Measurements from ENCODE around the gene CADPS2. TPM values are rescaled to one million over a fixed set of nuclear protein-coding genes. Genes with fewer than 3 reads are reported as not detected.

Gene CADPS2
- polyA plus RNA-seq, 1 donor (not counting 4 experiments of a cell fraction or from before 2014, with no cell fraction given) = 0.35 TPM

GRCh38 chr7:122457969-122458368 lies 428.3 kb downstream of the CADPS2 start:
- no peaks in the 10 kb centered on the region for H3K79me2 ChIP-seq (ENCODE audit: control insufficient read depth, insufficient read depth, low read length)
- no peak overlapping the region for H3K4me2 ChIP-seq (ENCODE audit: control insufficient read depth, extremely low read depth, insufficient read depth, low read depth, low read length)
- H3K9me1 ChIP-seq (ENCODE audit: control insufficient read depth, extremely low read depth, insufficient read depth, low read length) = no peaks in the 10 kb centered on the region
- DNase-seq (ENCODE audit: low read depth, low spot score) (no peak), FAIRE-seq (no peak)
- H3K27ac ChIP-seq (ENCODE audit: control insufficient read depth, insufficient read depth, low read length) = no peak overlapping the region
- no peak overlapping the region for H2AFZ ChIP-seq (ENCODE audit: control insufficient read depth, low read length)
- no peaks in the 10 kb centered on the region for H3K36me3 ChIP-seq (ENCODE audit: control insufficient read depth in 2 of 2, extremely low read depth in 1 of 2, insufficient read depth in 2 of 2, low read length in 2 of 2)
- TF ChIP-seq CTCF (optimal IDR thresholded peaks at IDR 0.05 in 1 of 3, IDR thresholded peaks at IDR 0.05 in 1 of 3, conservative IDR thresholded peaks at IDR 0.05 in 1 of 3; ENCODE audit: extremely low read depth in 1 of 3, insufficient read depth in 2 of 3, low read length in 3 of 3) = no peak
- TF ChIP-seq EZH2 (IDR thresholded peaks at IDR 0.05; ENCODE audit: low read length) = no peak
- H3K9ac ChIP-seq (ENCODE audit: control insufficient read depth, extremely low read depth, insufficient read depth, low read length) = no peak overlapping the region
- no peaks in the 10 kb centered on the region for H3K4me1 ChIP-seq (ENCODE audit: control insufficient read depth, extremely low read depth, insufficient read depth, low read length)
- dilution Hi-C loops (cut with MboI; ENCODE audit: extremely low pct_ligation_motif_present, low sequenced_read_pairs) = no loop called here
- no peaks in the 10 kb centered on the region for H3K9me3 ChIP-seq (ENCODE audit: control insufficient read depth, low read depth, low read length)
- no peak overlapping the region for H3K4me3 ChIP-seq (ENCODE audit: control insufficient read depth in 2 of 3, extremely low read depth in 1 of 3, insufficient read depth in 2 of 3, low read depth in 1 of 3, low read length in 3 of 3)
- H4K20me1 ChIP-seq (ENCODE audit: control insufficient read depth, extremely low read depth, insufficient read depth, low read length) = no peaks in the 10 kb centered on the region
- H3K27me3 ChIP-seq (ENCODE audit: control insufficient read depth, extremely low read depth, insufficient read depth, low read length) = no peaks in the 10 kb centered on the region

GRCh38 chr7:122457325-122457724 lies 428.9 kb downstream of the CADPS2 start:
- Histone ChIP-seq H3K4me2 (ENCODE audit: control insufficient read depth, extremely low read depth, insufficient read depth, low read depth, low read length) (no peak overlapping the region), H3K4me1 (ENCODE audit: control insufficient read depth, extremely low read depth, insufficient read depth, low read length) (no peaks in the 10 kb centered on the region), H3K4me3 (ENCODE audit: control insufficient read depth in 2 of 3, extremely low read depth in 1 of 3, insufficient read depth in 2 of 3, low read depth in 1 of 3, low read length in 3 of 3) (no peak overlapping the region), H2AFZ (ENCODE audit: control insufficient read depth, low read length) (no peak overlapping the region), H3K9me1 (ENCODE audit: control insufficient read depth, extremely low read depth, insufficient read depth, low read length) (no peaks in the 10 kb centered on the region), H4K20me1 (ENCODE audit: control insufficient read depth, extremely low read depth, insufficient read depth, low read length) (no peaks in the 10 kb centered on the region), H3K79me2 (ENCODE audit: control insufficient read depth, insufficient read depth, low read length) (no peaks in the 10 kb centered on the region), H3K9me3 (ENCODE audit: control insufficient read depth, low read depth, low read length) (no peaks in the 10 kb centered on the region), H3K27me3 (ENCODE audit: control insufficient read depth, extremely low read depth, insufficient read depth, low read length) (no peaks in the 10 kb centered on the region), H3K9ac (ENCODE audit: control insufficient read depth, extremely low read depth, insufficient read depth, low read length) (no peak overlapping the region), H3K27ac (ENCODE audit: control insufficient read depth, insufficient read depth, low read length) (no peak overlapping the region), H3K36me3 (ENCODE audit: control insufficient read depth in 2 of 2, extremely low read depth in 1 of 2, insufficient read depth in 2 of 2, low read length in 2 of 2) (no peaks in the 10 kb centered on the region)
- dilution Hi-C loops (cut with MboI; ENCODE audit: extremely low pct_ligation_motif_present, low sequenced_read_pairs) = no loop called here
- TF ChIP-seq CTCF (optimal IDR thresholded peaks at IDR 0.05 in 1 of 3, IDR thresholded peaks at IDR 0.05 in 1 of 3, conservative IDR thresholded peaks at IDR 0.05 in 1 of 3; ENCODE audit: extremely low read depth in 1 of 3, insufficient read depth in 2 of 3, low read length in 3 of 3) (no peak), EZH2 (IDR thresholded peaks at IDR 0.05; ENCODE audit: low read length) (no peak)
- FAIRE-seq = no peak
- DNase-seq (ENCODE audit: low read depth, low spot score) = no peak

All from keratinocyte (primary cell).